Airway epithelial cell (primary cell): ENCODE measurements around the gene VSTM4. TPM values are rescaled to one million over a fixed set of nuclear protein-coding genes. Genes with fewer than 3 reads are reported as not detected.

ENCODE experiments used
- total RNA-seq: library from RNA; depleted of rRNA; stranded (reverse); fragments of >200 nt; gene quantifications from 2 replicates; pipeline ENCODE4 v1.2.3, GENCODE V29; 2015

The VSTM4 gene
- total RNA-seq: 0.05 and 0.07 TPM in 2 replicates

GRCh38 chr10:49115015-49115795, at the start of gene VSTM4:
Gene VSTM4 (minus strand): TSS chr10:49115522. CDS start chr10:49115485, 37 bp downstream.

DNA sequence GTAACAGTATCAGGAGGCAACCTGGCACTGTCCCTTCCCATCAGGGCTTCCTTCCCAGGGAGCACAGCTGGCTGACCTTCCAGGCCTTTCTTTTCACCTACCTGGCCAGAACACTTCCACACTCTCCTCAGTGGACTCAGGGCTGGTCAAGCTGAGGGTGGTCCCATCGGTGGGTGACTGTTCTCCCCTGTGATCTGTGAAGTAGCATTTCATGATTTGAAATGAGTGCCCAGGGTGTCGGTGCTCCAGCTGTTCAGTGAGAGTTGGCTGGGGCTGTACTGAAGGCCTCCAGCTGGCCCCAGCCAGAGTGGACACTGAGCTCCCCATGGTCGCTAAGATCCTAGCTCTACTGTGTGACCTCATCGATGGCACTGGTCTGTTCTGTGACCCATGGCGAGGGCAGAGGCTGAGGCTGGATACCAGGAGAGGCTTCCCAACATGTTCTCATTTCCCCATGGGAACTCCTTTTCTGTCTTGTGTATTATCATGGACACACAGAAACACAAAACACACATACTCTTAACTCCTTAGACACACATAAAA, 18.5 kb upstream of the VSTM4 start, which contains the start of gene FAM170B:
TSS of gene FAM170B (minus strand) at position 316 of the 543 bp plus-strand sequence. CDS start at position 213, 103 bp downstream.

Other genes with a start within 250 kb of the VSTM4 start
- gene LRRC18, start 175.7 kb downstream of the VSTM4 start, total RNA-seq: not detected in 2 replicates
- not detected in 2 replicates for gene FAM170B, start 18.5 kb upstream of the VSTM4 start, total RNA-seq
- not detected in 2 replicates for gene TMEM273, start 72.9 kb upstream of the VSTM4 start, total RNA-seq
- not detected in 2 replicates for gene C10orf71, start 183.6 kb upstream of the VSTM4 start, total RNA-seq